NOMO-1 (cell line): ENCODE measurements around the gene CCDC73.

ENCODE experiments used
- DNase-seq, 2 experiments: peaks; one replicate each; lab custom pipeline; 2025; ENCODE audit not compliant: unreplicated experiment in 2 of 2; lab: John Stamatoyannopoulos, UW

CCDC73 gene

GRCh38 chr11:32794439-32794838, at the start of gene CCDC73:
TSS of gene CCDC73 (minus strand) at chr11:32794662. CDS start at chr11:32760243, 34,419 bp downstream.
- no peak for DNase-seq

- peak in 1 of 2 experiments; percentile 33 for DNase-seq
Measured at GRCh38 chr11:32843544-32843943, 49.1 kb upstream of the CCDC73 start.

- peak in 1 of 2 experiments; percentile 21 for DNase-seq
Measured at GRCh38 chr11:32840587-32840986, 46.1 kb upstream of the CCDC73 start.

DNA sequence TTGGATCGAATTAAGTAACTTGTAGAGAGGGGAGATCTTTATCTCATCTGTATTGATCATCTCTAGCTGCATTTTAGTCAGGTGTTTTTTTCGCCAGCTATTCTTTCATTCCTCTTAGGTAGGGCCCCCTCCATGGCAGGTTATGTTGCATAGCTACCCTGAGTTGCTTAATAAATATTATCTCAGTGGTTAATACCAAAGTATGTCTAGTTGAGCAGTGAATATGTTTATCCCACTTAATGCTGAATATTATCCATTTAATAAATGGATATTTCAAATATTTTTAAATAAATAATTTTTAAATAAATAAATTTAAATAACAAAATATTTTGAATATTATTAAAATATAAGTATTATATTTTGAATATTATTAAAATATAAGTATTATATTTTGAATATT, 44.8 kb upstream of the CCDC73 start:
- no peak for DNase-seq

DNA sequence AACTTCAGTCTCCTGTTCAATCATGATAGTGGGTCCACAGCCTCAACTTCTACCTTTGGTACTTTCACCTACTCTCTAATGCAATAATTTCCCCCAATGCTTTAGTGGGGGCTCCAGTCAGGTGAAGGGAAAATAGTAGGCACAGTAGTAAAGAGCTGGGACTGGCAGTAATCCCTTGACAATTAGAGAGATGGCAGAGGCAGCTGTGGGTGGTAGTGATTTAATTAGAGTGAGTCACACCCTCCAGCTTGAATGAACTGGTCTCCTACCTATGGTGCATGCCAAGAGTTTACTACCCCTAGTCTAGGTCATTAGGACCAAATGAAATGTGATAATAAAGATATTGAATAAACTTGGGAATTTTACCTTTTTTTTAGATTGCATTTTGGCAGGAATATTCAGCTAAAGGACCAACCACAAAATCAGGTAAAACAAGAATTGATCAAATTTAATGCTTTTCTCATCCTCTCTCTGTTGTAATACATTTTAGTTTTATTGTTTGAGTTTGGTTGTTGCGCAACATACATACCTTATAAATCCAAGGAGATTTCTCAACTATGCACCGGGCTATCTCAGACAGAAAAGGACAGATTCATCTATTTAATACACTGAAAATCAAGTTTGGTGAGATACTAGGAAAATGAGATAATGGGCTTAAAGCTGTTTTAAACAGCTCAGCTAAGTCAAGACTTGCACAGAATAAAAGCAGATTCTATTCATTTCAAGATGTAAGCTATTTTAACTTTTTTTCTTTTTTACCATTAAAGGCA, 44.2 kb upstream of the CCDC73 start:
- peak in 1 of 2 experiments; percentile 26 for DNase-seq

- DNase-seq, result no peak
Measured at GRCh38 chr11:32836946-32837345, 42.5 kb upstream of the CCDC73 start.

DNA sequence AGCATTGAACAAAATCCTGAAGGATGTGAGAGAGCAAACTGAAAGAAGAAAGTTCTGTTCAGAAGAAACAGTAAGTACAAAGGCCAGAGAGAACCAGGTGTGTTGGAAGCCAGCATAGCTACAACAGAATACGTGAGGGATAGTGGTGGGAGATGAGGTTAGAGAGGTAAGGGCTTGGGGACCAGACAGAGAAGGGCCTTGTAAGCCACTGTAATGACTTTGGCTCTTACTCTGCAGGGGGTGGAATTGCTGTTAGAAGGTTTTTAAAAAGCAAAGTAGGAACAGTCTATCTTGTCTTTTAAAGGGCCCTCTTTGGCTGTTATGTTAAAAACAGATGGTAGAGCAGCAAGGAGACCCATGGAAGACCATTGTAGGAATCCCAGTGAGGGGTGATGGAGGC, 39.5 kb upstream of the CCDC73 start:
- no peak for DNase-seq

GRCh38 chr11:32831221-32831620, 36.8 kb upstream of the CCDC73 start:
- DNase-seq, result no peak

DNA sequence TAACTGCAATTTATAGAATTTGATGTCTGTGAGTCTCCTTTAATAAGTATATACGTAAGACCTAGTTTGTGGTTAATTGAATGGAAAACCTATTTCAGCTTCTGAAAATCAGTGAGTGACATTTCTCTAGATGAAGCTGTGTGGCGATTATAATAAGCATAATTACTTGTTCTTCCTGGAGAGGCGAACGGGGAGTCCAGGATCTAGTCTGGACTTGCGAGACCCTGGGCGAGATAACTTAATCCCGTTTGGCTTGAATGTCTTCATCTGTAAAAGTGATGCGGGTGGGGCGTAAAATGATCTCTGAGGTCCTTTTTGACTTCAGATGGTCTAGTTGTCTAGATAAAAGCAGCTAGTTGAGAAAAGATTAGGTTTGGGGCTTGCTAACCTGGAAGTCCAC, 36.3 kb upstream of the CCDC73 start:
- no peak for DNase-seq

- DNase-seq, result peak; percentile 29 to 64
Measured at GRCh38 chr11:32830413-32830738, 35.9 kb upstream of the CCDC73 start.

- peak; percentile 81 to 85 for DNase-seq
Measured at GRCh38 chr11:32829680-32830412, 35.4 kb upstream of the CCDC73 start, which contains the start of gene PRRG4. TSS of gene PRRG4 (plus strand) at chr11:32829927. CDS start at chr11:32830530, 603 bp downstream.

GRCh38 chr11:32829157-32829679, 34.8 kb upstream of the CCDC73 start:
- peak in 1 of 2 experiments; percentile 47 for DNase-seq

DNA sequence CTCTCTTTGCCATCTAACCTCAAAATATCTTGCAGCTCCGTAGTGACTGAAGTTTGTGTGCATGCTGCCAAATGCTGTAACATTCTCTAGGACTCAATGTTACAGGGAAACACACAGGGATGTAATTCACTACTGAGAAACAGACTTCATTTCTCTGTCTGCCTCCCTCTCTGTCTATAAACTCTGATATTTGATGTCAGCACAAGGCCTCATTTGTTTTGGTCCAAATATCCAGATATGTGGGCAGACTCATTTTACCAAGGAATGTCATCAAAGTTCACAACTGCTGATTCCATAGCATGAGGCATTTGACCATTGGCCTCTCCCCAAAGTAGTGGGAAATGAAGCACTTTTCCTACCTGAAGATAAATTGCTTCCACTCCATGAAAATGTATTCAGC, 32.8 kb upstream of the CCDC73 start:
- DNase-seq, result no peak

- DNase-seq, result no peak
Measured at GRCh38 chr11:32826113-32826512, 31.7 kb upstream of the CCDC73 start.

- peak; percentile 11 to 24 for DNase-seq
Measured at GRCh38 chr11:32823617-32824016, 29.2 kb upstream of the CCDC73 start.

DNA sequence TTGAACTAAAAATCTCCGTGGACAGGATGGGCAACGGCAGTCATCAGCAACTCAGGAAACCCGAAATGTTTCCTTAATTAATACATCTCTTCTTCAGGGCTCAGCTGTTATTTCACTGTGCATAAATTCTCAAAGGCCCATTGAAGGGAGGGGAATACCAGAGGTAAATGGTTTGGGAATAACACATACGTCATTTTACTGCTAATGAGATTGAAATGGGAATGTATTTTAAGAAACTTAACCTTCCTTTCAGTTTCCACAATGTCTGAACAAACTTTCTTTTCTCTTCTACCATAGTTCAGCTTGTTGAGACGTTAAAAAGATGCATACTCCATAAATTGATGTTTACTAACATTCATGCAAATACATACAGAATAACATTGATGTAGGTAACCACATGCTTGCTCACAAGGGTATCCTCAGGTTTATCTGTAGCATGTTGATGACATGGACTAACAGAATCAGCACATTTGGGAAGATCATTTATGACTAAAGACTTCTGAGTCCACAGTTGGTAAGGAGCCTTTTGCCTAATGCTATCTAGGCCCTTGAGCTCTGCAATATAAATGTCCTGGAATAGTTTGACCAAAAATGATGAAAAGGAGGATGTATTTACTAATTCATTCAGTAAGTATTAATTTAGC, 27.6 kb upstream of the CCDC73 start:
- no peak for DNase-seq

GRCh38 chr11:32821517-32821916, 27.1 kb upstream of the CCDC73 start:
- DNase-seq, result no peak

DNA sequence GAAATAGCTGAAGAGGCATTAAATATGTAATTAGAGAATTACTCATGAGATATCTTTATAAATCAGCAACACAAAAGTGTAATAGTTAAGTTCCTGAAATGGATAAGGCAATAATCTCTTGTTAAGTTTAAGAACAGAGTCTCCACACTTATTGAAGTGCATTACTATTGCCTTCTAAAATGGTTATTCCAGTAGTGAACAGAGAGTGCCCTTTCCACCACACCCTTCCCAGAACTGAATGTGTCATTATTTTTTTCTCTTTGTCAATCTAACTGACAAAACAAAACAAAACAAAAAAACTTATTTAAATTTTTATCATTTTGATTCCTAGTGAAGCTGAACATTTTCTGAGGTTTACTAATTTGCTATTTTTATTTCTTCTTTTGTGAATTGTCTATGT, 26.0 kb upstream of the CCDC73 start:
- DNase-seq, result no peak

DNA sequence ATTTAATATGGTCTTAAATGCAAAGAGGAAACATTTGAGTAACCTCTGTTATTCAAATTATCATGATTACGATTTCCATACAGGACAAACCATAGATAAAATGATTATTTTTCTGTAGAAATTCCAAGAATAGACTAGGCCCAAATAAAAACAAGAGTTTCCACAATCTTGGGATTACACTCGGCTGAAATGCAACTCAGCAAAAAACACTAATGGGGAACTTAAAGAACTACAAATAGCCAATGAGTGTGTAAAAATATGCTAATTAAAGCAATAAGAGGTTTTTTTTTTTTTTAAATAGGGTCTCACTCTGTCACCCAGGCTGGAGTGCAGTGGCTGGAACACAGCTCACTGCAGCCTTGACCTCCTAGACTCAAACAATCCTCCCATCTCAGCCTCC, 24.7 kb upstream of the CCDC73 start:
- DNase-seq, result no peak

DNA sequence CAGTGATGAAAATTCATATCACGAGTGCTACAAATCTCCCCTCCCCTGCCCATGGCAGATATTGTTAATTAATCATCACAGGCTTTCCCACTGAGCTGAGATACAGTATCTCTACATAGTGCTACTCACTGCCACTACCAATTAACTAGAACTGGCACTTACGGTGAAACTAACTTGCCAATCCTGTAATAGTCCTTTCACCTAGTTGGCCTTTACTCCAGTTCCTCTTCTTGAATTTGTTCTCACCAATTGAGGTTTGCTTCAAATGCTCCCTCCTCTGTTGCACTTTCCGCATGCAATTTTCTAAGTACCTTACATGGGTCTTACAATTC, 23.4 kb upstream of the CCDC73 start:
- no peak for DNase-seq

GRCh38 chr11:32817181-32817851, 22.9 kb upstream of the CCDC73 start:
- no peak for DNase-seq
